GM19452 (cell line): ENCODE data around the gene ONECUT1.
A peak's percentile ranks its signal among the peaks of the same experiment; 100 is the strongest.

Source experiments
- ATAC-seq: cut with Tn5 transposase; IDR thresholded peaks from one replicate; pipeline ENCODE4 v1.9.1; 2021; ENCODE audit not compliant: unreplicated experiment

Gene ONECUT1

GRCh38 chr15:52734329-52734728 lies 55.8 kb downstream of the ONECUT1 start:
- ATAC-seq = no peak

GRCh38 chr15:52733696-52734255 lies 56.4 kb downstream of the ONECUT1 start:
- no peak for ATAC-seq

GRCh38 chr15:52733088-52733487 lies 57.0 kb downstream of the ONECUT1 start:
- no peak for ATAC-seq

GRCh38 chr15:52732551-52732950 lies 57.6 kb downstream of the ONECUT1 start:
- no peak for ATAC-seq

- ATAC-seq = no peak
These were observed 58.2 kb downstream of the ONECUT1 start for GRCh38 chr15:52731732-52732470.

GRCh38 chr15:52731004-52731403 lies 59.1 kb downstream of the ONECUT1 start:
- ATAC-seq = no peak

GRCh38 chr15:52730594-52730993 lies 59.5 kb downstream of the ONECUT1 start:
- no peak for ATAC-seq

GRCh38 chr15:52730173-52730572 lies 60.0 kb downstream of the ONECUT1 start:
- peak; percentile 74 for ATAC-seq

GRCh38 chr15:52728899-52729298 lies 61.2 kb downstream of the ONECUT1 start:
- no peak for ATAC-seq

GRCh38 chr15:52727815-52728214 lies 62.3 kb downstream of the ONECUT1 start:
- ATAC-seq = no peak

- ATAC-seq = no peak
These were observed 63.9 kb downstream of the ONECUT1 start for GRCh38 chr15:52726195-52726594.

- no peak for ATAC-seq
These were observed 71.6 kb downstream of the ONECUT1 start for GRCh38 chr15:52718551-52718950.

- ATAC-seq = no peak
These were observed 72.2 kb downstream of the ONECUT1 start for GRCh38 chr15:52717924-52718323.

- ATAC-seq = no peak
These were observed 72.7 kb downstream of the ONECUT1 start for GRCh38 chr15:52717481-52717880.

GRCh38 chr15:52716536-52716935 lies 73.6 kb downstream of the ONECUT1 start:
- no peak for ATAC-seq

- ATAC-seq = no peak
These were observed 74.7 kb downstream of the ONECUT1 start for GRCh38 chr15:52715411-52715810.

- no peak for ATAC-seq
These were observed 75.2 kb downstream of the ONECUT1 start for GRCh38 chr15:52714968-52715367.

GRCh38 chr15:52710708-52711389 lies 79.3 kb downstream of the ONECUT1 start:
- no peak for ATAC-seq

GRCh38 chr15:52710050-52710707 lies 80.0 kb downstream of the ONECUT1 start:
- peak; percentile 42 for ATAC-seq

GRCh38 chr15:52709187-52709981 lies 80.8 kb downstream of the ONECUT1 start:
- ATAC-seq = peak; percentile 76
